GM19043 (cell line): ENCODE data around the gene RMC1.
"Not testable (repeated sequence)": the region's sequence is repeated elsewhere in the genome, so short reads cannot be mapped to it uniquely, and the experiment has no call there.

ENCODE experiments used
- ATAC-seq: cut with Tn5 transposase; IDR thresholded peaks from one replicate; pipeline ENCODE4 v1.9.1; 2021; ENCODE audit warnings: low read depth; ENCODE audit not compliant: unreplicated experiment

Gene RMC1

DNA sequence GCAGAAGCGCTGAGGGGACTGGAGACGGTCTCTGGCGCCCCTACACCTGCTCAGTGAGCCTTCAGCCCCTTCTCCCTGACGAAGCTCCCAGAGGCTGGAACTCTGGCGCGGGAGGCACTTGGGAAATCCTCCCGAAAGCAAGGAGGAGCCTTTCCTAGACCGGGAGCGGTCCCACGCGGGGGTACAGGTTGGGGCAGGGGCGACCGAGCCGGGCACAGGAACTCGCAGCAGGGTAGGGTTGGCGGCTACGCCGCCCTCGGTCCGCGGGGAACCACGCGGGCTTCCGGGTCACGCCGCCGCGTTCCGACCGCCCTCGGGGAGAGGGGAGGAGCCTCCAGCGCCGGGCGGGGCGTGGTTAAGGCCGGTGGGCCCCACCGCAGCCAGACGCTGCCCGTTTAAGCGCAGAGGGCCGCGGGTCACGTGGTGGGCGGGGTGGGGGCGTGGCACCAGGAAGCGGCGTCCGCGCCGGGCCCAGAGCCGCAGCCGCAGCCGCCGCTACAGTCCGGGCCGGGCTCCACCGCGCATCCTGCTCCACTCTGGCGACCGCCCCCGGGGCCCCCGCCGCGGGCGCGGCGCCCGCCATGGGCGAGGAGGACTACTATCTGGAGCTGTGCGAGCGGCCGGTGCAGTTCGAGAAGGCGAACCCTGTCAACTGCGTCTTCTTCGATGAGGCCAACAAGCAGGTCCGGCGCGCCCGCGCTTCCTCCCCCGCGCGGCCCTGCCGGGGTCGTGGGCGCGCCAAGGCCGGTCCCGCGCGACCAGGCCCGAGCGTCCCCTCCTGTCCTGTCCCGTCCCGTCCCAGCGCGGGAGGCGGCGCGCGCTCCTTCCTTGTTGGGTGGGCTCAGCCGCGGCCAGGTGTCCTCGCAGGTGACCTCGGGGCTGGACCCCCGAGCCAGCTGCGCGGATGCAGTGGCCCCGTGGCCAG lies at the start of gene RMC1:
Gene RMC1, plus strand, starts transcription at position 474 of the 925 bp plus-strand sequence. Its CDS starts 108 bp downstream, at position 582.
- peak; percentile 59 for ATAC-seq

DNA sequence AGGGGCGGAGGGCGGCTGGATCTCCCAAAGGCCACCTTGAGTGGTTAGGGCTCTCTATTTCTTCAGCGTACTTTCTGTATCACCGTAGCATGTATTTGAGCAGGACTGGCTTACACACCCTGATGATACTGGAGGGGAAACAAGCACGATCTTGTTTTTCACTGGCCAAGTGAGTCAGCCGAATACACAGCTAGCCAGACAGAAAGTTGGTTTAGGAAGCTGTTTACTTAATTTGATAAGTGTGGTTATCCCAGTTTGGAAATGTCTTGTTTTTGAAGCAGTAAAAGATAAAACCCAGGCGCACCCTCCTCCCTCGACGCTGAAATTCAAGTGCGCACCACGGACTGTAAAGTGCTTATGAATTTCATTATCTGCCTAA lies 49.6 kb upstream of the RMC1 start:
- ATAC-seq: no peak

- no peak for ATAC-seq
These were observed 46.5 kb upstream of the RMC1 start for GRCh38 chr18:23456835-23457234.

DNA sequence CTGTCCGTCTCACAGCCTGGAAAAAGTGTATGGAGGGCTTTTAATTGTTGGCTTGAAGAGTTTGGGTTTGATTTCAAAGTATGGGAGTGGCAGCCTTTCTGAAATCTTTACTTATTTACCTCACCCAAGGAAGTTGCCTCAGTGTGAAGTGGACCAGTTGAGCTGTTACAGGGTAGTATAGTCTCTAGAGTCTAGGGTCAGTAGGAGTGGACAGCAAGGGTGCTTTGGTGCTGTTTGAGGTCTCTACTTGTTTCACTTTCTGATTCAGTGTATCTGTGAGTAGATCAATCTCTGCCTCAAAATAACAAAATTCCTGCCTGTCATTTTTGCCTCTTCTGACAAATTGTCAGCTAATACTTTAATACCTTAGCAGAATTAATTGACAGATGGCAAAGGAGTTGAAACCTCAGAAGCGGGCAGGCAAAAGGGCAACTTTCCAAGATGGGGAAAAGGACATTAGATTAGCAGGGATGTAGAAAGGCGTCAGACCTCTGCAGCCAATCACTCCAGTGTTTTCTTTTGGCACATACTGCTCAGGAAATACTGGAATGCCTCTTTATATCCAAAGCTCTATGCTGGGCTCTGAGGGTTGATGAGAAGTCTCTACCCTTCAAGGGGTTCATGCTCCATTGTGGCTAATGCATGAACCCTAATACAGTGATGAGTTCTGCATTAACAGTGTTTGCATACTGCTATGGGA lies 44.3 kb upstream of the RMC1 start:
- no peak for ATAC-seq

DNA sequence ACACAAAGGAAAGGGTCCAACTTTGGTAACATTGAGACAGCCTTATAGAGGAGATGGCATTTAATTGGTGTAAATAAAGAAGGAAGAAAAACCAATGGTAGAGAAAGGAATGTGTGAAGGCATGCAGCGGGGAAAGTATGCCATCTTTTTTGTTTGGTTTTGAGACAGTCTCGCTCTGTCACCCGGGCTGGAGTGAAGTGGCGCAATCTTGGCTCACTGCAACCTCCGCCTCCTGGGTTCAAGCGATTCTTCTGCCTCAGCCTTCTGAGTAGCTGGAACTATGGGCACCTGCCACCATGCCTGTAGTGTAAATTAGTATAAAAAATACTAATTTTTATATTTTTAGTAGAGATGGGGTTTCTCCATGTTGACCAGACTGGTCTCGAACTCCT lies 43.8 kb upstream of the RMC1 start:
- no peak for ATAC-seq

DNA sequence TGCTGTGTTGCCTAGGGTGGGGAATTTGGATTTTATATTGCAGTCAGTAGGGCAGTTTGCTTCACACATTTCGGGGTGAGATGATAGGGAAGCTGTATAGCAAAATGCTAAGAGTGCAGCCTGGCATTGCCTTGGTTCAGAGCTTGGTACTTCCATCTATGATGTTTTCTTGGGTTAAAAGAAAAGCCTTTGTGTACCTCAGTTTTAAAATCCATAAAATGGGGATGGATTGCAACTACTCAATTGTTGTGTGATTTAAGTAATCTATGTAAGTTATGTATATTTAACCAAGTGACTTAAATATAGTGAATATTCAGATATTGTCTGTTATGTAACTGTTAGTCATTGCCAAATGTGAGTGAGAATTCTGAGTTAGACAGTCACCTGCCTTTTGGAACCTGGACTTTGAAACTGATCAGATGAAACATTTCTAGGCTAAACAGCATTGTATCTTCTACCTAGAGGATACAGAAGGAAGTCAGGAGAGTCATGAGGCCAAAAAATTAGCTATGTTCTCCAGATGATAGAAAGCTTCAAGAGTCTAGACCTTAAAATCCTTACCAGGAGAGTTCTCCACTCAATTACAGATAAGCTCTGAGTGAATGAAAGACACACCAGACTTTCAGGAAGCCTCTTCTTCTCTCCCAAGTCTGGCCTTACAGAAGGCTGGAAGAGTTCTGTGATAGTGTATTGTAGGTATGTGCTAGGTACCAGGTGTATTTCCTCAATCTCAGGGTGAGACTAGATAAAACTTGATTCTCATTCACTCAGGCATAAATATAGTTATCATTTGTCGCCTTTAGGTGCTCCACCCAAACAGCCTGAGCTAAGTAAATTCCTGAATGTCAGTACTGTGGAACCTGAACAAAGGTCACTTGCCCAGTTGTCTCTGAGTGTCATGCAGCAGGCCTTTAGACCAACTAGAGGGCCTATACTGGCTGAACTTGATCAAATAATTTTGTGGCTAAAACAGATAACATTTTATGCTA lies 42.7 kb upstream of the RMC1 start:
- ATAC-seq: no peak

- no peak for ATAC-seq
These were observed 40.4 kb upstream of the RMC1 start for GRCh38 chr18:23462876-23463275.

DNA sequence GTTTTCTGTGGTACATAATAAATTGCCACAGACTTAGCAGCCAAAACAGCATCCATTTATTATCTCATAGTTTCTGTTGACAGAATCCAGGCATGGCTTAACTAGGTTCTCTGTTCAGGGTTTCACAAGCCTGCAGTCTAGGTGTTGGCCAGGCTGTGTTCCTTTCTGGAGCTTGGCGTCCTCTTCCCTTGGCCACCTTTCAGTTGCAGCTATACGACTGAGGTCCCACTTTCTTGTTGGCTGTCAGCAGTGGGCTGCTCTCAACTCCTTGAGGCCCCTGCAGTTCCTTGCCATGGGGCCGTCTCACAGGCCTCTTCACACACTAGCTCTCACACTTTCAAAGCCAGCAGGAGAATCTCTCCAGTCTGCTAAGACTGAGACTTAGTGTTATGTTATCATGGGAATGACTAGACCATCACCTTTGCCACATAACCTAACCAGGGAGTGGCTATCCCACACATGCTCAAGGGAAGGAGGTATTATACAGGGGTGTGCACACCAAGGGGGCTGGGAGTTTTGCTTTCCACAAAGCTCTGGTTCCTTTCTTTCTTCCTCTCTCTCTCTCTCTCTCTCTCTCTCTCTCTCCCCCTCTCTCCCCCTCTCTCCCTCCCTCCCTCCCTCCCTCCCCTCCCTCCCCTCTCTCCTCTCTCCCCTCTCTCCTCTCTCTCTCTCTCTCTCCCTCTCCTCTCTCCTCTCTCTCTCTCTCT lies 34.4 kb upstream of the RMC1 start:
- no peak for ATAC-seq

DNA sequence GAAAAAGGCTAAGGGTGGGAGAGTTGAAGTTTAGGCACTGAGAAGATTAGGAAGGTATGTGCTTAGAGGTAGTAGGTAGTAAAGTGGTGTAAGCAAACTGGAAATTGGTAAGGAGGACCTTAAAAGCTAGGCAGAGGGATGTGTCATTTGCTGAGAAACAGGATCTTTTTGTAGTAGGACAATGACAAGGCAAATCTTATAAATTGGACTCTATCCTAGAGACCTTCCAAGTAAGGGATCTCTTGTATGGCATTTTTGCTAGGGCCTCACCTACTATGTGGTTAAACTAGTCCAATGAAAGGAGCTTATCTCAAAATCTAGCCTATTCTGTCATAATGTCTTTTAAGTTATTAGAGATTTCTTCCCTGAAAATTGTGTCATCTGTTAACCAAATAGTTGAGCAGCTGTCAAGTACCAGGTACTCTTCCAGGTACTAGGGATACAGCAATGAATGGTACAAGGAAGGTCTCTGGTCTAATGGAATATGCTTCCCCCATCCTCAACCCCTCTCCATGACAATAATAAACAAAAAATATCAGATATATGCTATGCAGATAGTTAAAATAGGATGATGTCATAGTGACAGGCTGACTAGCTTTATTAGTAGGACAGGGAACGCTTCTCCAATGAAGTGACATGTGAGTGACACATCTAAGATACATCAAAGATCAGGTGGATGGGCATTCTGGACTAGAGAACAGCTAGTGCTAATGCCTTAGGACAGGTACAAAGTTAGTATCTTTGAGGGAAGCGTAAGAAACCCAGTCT lies 32.5 kb upstream of the RMC1 start:
- ATAC-seq: no peak

- ATAC-seq: no peak
These were observed 31.8 kb upstream of the RMC1 start for GRCh38 chr18:23471486-23471885.

DNA sequence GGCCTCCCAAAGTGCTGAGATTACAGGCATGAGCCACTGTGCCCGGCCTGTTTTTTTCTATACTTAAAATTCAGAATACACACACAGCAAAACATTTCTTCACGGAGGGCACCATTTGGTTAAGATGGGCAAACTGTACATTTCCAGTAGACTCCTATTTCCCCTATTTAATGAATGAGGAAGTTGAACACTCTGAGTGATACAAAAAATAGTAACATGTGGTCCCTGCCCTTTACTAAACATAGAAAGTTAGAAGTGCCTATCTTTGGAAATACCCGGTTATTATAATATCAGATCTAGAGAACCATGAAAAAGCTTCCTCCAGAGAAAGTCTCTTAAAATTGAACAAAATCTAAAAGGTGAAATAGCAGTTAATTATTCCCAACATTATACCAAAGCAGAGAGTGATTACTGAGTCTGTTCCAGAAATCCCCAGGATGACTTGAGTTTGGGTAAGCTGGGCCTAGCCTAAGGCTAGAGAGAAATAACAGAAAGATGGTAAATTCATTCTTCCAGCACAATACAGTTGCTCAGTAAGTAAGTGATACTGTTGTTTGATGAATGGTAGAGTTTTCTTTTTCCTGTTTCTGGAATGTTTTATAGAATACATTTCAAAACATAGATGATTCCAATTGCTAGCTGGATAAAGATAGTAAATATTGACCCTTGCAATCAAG lies 23.3 kb upstream of the RMC1 start:
- no peak for ATAC-seq

DNA sequence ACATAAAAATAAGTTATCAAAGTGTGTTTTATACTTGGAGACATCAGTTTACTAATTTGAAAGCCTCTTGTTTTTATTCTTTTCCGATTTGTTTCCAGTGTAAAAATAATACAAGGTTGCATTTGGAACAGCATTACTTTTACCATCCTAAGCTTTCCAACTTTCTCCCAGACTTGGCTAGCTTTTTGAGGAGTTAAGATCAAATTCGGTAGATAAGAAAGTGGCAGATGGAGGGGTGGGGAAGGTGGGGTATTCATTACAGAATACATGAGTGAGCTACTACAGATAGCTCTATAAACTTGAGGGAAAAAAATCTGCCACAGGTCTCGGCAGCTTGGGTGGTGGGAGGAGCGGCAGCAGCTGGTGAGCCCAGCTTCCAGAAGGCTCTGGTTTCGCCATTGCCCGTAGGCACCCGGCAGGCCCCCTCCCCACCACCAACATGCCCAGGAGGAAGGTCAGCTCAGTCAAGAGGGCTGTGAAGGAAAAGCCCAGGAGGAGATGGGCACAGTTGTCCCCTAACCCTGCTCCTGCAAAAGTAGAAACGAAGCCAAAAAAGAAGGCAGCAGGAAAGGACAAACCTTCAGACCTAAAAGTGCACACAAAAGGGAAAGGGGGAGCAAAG lies 18.6 kb upstream of the RMC1 start:
- no peak for ATAC-seq

DNA sequence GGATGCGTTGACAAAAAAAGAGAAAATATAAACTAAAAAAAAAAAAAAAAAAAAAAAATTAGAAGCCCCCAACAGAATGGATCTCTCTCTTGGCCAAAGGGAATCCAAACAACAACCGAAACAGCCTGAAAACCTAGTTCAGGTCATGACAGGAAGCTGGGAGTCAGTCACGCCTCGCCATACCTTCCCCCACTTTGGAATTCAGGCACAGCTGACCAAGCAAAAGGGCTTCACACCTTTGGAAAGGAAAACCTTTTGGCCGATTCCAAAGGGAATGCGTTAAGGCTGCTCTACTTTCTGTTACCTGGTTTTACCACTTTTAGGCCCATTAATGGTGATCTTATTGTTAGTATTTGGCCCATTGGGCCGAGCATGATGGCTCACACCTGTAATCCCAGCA lies 17.9 kb upstream of the RMC1 start:
- ATAC-seq: no peak

GRCh38 chr18:23487738-23488570 lies 15.4 kb upstream of the RMC1 start:
- ATAC-seq: peak; percentile 61

DNA sequence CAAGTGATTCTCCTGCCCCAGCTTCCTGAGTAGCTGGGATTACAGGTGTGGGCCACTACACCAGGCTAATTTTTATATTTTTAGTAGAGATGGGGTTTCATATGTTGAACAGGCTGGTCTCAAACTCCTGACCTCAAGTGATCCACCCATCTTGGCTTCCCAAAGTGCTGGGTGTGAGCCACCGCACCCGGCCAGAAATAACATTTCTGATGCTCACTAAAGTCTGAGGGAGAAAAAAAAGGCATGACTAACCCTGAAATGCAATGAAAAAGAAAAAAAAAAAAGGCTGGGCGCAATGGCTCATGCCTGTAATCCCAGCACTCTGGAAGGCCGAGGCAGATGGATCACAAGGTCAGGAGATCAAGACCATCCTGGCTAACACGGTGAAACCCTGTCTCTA lies 13.7 kb upstream of the RMC1 start:
- not testable (repeated sequence) for ATAC-seq

- no peak for ATAC-seq
These were observed 9.7 kb upstream of the RMC1 start for GRCh38 chr18:23493654-23494053.

- no peak for ATAC-seq
These were observed 8.3 kb upstream of the RMC1 start for GRCh38 chr18:23494992-23495391.
